A549 treated with GW870086 at 1 μM for 4 hours (cell line): ENCODE measurements around the gene OR51M1. TPM values are rescaled to one million over a fixed set of nuclear protein-coding genes. Genes with fewer than 3 reads are reported as not detected.

Experiments
- total RNA-seq: library from RNA; stranded (reverse); fragments of 200-300 nt; extraction: Qiagen RNA extraction; gene quantifications from 5 replicates; pipeline ENCODE4 v1.2.3, GENCODE V29; 2022; ENCODE audit warnings: low read depth

The OR51M1 gene
- not detected in 5 replicates for total RNA-seq

GRCh38 chr11:5383576-5383975, at the start of gene OR51M1:
TSS of gene OR51M1 (plus strand) at chr11:5383812. CDS start at chr11:5389399, 5,587 bp downstream.

GRCh38 chr11:5343474-5344335, 39.9 kb upstream of the OR51M1 start, which contains the start of gene OR51B5:
TSS of gene OR51B5 (minus strand) at chr11:5343524. CDS start at chr11:5343524, 0 bp downstream.

GRCh38 chr11:5351208-5351607, 32.4 kb upstream of the OR51M1 start, which contains the start of gene OR51B6:
TSS of gene OR51B6 (plus strand) at chr11:5351508. CDS start at chr11:5351508, 0 bp downstream.

GRCh38 chr11:5421811-5422210, 38.2 kb downstream of the OR51M1 start, which contains the start of gene OR51Q1:
TSS of gene OR51Q1 (plus strand) at chr11:5422111. CDS start at chr11:5422201, 90 bp downstream.

GRCh38 chr11:5441414-5441813, 57.8 kb downstream of the OR51M1 start, which contains the start of gene OR51I1:
TSS of gene OR51I1 (minus strand) at chr11:5441514. CDS start at chr11:5441514, 0 bp downstream.

Other genes with a start within 250 kb of the OR51M1 start
- not detected in 5 replicates for gene OR52A5, start 245.5 kb upstream of the OR51M1 start, total RNA-seq
- gene OR52A1, start 229.1 kb upstream of the OR51M1 start, total RNA-seq: not detected in 5 replicates
- not detected in 5 replicates for gene OR51V1, start 183.1 kb upstream of the OR51M1 start, total RNA-seq
- gene HBB, start 156.7 kb upstream of the OR51M1 start, total RNA-seq: not detected in 5 replicates
- not detected in 5 replicates for gene HBD, start 149.3 kb upstream of the OR51M1 start, total RNA-seq
- gene HBG1, start 134.0 kb upstream of the OR51M1 start, total RNA-seq: not detected in 5 replicates
- gene HBG2, start 129.0 kb upstream of the OR51M1 start, total RNA-seq: not detected in 5 replicates
- gene HBE1, start 113.9 kb upstream of the OR51M1 start, total RNA-seq: 0.38 TPM in 1 of 5 replicates, not detected in the others
- not detected in 5 replicates for gene OR51B4, start 81.9 kb upstream of the OR51M1 start, total RNA-seq
- not detected in 5 replicates for gene OR51B2, start 59.5 kb upstream of the OR51M1 start, total RNA-seq
- gene OR51B5, start 40.3 kb upstream of the OR51M1 start, total RNA-seq: 0.10 TPM in 2 of 5 replicates, not detected in the others
- gene OR51B6, start 32.3 kb upstream of the OR51M1 start, total RNA-seq: not detected in 5 replicates
- gene OR51Q1, start 38.3 kb downstream of the OR51M1 start, total RNA-seq: not detected in 5 replicates
- gene OR51I1, start 57.7 kb downstream of the OR51M1 start, total RNA-seq: not detected in 5 replicates
- gene OR51I2, start 65.5 kb downstream of the OR51M1 start, total RNA-seq: not detected in 5 replicates
- gene OR52D1, start 104.9 kb downstream of the OR51M1 start, total RNA-seq: not detected in 5 replicates
- gene UBQLN3, start 126.1 kb downstream of the OR51M1 start, total RNA-seq: not detected in 5 replicates
- gene UBQLNL, start 132.9 kb downstream of the OR51M1 start, total RNA-seq: not detected in 5 replicates
- gene OR52H1, start 164.7 kb downstream of the OR51M1 start, total RNA-seq: not detected in 5 replicates
- gene OR52B6, start 197.1 kb downstream of the OR51M1 start, total RNA-seq: not detected in 5 replicates
- 8.9 to 12.0 TPM (median 10.2 TPM) in 5 replicates for gene TRIM6, start 212.8 kb downstream of the OR51M1 start, total RNA-seq
- gene TRIM34, start 241.2 kb downstream of the OR51M1 start, total RNA-seq: 2.6 to 4.0 TPM (median 3.6 TPM) in 5 replicates